Measurements from ENCODE around the gene ANGPT4.

DNA sequence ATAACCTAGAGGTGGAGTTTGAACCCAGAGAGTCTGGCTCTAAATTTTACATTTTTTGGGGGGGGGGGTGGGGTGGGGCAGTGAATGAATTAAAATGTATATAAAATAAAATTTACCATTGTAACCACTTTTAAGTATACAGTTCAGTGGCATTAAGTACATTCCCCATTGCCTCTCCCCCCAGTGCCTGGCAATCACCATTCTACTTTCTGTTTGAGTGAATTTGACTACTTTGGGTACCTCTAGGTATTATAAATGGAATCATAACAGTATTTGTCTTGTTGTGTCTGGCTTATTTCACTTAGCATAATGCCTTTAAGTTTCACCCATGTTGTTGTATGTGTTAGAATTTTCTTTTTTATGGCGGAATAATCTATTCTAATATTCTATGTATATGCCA is 79.9 kb downstream of the ANGPT4 start:
- TF ChIP-seq, protein P1, sequence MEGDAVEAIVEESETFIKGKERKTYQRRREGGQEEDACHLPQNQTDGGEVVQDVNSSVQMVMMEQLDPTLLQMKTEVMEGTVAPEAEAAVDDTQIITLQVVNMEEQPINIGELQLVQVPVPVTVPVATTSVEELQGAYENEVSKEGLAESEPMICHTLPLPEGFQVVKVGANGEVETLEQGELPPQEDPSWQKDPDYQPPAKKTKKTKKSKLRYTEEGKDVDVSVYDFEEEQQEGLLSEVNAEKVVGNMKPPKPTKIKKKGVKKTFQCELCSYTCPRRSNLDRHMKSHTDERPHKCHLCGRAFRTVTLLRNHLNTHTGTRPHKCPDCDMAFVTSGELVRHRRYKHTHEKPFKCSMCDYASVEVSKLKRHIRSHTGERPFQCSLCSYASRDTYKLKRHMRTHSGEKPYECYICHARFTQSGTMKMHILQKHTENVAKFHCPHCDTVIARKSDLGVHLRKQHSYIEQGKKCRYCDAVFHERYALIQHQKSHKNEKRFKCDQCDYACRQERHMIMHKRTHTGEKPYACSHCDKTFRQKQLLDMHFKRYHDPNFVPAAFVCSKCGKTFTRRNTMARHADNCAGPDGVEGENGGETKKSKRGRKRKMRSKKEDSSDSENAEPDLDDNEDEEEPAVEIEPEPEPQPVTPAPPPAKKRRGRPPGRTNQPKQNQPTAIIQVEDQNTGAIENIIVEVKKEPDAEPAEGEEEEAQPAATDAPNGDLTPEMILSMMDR (IDR thresholded peaks at IDR 0.05 in 8 of 11, conservative IDR thresholded peaks at IDR 0.05 in 3 of 11): no peak
- no peak for TF ChIP-seq POLR2AphosphoS5 (IDR thresholded peaks at IDR 0.05)

Data from spleen (tissue), 7 donors.